CD4-positive, alpha-beta T cell treated with Interleukin-6 for 4 hours (primary cell): Measurements from ENCODE around the gene SCN7A.
"Not testable (repeated sequence)": the region's sequence is repeated elsewhere in the genome, so short reads cannot be mapped to it uniquely, and the experiment has no call there.

ENCODE experiments used
- DNase-seq: peaks from one replicate; pipeline ENCODE4 v3.0.0-alpha.2; 2020; ENCODE audit warnings: mixed read lengths

Gene SCN7A

DNA sequence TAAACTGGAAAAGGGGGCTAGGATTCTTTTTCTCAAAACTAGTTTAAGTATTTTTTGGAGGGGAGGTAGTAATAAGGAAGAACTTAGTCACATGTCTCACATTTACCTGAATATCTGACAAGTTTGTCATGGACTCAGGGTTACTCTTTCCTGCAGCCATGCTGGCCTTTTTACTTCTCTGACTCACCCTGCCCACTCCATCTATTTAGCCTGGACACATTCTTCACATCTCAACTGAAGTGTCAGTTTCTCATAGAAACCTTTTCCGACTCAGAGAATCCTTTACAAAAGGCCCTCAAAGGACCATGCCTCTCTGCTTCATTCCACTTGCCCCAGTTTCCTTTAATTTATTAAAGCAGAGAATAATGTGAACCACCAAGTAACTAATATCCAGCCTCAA is 42.6 kb downstream of the SCN7A start:
- DNase-seq: no peak

DNA sequence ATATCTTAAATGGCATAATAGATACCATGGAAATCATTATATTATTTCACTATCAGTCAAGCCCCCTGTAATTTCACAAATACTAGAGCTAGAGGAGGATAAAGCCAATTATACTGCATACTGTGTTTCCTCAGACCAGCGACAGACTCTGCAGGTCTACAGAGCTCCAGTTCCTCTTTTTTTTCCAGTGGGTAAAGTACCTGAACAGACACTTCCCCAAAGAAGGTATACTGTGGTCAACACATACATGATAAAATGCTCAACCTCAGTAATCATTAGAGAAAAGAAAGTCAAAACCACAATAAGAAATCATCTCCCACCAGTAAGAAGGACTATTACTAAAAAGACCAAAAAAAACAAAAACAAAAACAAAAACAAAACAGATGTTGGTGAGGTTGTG is 44.6 kb downstream of the SCN7A start:
- no peak for DNase-seq

DNA sequence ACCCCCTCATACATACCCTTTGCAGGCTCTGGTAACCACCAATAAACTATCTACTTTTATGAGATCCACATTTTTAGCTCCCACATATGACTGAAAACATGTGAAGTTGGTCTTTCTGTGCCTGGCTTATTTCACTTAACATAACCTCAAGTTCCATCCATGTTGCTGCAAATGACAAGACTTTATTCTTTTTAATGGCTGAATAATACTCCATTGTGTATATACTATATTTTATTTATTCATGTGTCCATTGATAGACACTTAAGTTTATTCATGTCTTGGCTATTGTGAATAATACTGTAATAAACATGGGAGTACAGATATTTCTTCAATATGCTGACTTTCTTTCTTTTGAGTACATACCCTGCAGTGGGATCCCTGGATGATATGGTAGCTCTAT is 45.9 kb downstream of the SCN7A start:
- DNase-seq: no peak

DNA sequence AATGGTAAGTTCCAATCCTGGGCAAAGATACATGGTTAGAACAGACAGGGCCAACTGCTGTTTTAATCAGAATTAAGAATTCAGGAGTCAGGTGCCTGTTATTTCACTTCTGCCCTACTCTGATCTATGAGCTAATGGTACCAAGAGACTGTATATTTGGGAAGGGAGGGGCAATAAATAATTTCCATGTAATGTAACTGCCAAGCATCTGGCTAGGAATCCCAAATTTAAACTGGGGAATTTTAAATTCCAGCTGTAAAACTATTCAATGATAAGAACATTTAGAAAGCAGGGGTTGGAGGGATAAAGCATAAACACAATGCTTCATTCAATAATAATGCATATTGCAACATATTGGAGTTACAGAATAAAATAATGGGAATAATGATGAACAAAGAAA is 49.7 kb downstream of the SCN7A start:
- no peak for DNase-seq

DNA sequence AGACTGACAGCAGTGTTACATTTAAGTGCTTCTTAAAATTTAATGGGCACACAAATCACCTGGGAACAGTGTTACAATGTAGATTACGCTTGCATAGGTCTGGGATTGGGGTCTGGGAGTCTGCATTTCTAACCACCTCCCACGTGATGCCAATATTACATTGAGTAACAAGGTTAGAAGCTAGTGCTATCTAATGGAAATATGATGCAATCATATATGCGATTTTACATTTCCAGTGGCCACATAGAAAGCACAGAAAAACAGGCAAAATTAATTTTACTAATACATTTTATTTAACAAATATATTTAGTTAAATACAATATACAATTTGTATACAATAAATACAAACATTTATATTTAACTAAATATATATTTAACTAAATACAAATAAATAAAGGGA is 53.7 kb downstream of the SCN7A start:
- no peak for DNase-seq

DNA sequence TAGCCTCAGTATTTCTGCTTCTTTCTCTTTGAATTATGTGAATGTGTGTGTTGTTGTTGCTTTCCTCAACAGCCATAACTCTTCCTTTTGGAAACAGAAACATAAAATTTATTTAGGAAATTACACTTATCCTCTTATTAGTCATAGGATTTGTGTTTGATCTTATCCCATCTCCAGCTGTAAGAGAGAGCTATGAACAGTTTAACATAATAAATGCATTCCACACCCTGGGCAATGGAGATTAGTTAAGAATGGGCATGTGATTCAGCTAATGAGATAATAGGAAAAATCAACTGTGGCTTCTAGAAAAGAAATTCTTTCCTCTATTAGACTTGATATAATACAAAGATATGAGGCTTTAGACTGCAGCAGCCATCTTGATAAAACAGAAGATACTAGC is 55.0 kb downstream of the SCN7A start:
- no peak for DNase-seq

DNA sequence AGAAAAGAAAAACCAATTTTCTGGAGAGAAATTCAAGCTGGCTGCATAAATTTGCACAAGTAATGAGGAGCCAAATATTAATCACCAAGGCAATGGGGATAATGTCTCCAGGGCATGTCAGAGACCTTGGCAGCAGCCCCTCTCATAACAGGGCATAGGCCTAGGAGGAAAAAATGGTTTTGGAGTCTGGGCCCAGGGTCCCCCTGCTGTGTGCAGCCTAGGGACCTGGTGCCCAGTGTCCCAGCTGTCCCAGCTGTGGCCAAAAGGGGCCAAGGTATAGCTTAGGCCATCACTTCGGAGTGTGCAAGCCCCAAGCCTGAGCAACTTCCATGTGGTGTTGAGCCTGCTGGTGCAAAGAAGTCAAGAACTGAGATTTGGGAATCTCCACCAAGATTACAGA is 57.1 kb downstream of the SCN7A start:
- DNase-seq: no peak

DNA sequence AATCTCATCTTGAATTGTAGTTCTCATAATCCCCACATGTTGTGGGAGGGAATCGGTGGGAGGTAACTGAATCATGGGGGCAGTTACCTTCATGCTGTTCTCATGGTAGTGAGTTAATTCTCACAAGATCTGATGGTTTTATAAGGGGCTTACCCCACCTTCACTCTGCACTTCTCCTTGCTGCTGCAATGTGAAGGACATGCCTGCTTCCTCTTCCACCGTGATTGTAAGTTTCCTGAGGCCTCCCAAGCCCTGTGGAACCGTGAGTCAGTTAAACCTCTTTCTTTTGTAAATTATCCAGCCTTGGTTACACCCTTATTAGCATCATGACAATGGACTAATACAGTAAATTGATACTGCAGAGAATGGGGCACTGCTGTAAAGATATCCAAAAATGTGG is 57.9 kb downstream of the SCN7A start:
- DNase-seq: no peak

DNA sequence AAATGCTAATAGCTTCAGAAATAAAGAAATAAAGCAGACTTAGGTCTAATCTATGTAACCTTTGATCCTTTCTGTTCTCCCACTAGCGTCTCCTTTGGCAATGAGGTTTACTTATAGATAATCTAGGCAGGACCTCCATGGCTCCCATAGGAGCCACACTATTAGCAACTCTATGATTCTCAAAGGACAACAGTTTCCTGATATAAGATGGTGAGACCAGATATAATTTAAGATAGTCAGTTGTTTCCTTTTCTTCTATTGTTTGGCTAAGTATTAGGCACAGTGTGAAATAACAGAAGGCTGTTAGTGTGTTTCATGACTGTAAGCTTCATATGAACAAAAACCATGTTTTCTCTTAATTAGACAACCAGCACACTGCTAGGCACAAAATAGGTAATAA is 59.6 kb downstream of the SCN7A start:
- no peak for DNase-seq

DNA sequence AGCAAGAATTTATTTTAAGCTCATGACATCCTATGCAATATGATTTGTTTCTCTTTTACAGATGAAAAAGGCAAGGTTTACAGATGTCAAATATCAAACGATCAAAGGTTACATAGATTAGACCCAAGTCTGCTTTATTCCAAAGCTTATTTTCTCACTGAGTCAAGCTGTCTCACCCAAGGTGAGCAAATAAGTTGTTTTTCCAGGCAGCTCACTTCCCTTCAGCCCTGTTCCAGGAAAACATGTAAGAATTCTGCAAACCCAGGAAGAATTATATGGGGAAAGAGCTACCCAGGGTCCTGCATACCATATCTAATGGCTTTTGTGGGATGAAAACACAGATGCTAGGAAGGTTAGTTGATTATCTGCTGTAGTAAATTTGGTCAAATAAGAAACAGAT is 60.6 kb downstream of the SCN7A start:
- no peak for DNase-seq

DNA sequence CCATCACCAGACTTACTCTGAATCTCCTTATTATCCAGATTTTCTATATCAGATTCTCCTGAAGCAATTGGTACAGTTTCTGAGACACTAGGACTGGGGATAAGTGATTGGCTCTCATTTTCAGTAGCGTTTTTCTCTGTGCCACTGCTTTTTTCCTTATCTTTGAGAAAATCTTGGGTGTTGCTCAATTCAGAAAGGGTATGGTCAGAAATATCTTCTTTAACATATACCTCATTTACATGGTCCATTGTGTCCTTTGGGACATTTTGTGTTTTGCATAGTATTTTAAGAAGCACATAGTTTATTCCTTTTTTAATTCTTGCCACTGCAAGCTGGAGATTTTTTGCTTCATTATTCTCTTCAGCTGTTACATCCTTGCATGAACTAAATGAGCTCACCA is 61.7 kb downstream of the SCN7A start:
- DNase-seq: no peak

DNA sequence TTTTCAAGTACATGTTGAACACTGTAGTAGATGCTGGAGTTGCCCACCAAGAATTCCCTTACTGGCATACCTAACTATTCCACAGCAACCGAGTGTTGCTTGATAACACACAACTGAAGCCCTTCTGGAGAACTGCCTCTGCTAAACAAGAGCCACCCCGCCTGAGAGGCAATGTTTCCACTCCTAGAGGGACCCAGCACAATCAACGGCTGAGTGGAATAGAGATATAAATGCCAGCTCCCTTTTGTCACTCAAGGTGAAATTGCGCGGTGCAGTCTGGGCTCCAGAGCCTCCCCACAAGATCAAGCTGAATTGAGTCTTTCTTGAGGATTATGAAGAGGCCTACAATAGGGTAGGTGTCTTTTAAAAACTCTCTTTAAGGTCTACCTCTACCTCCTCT is 69.2 kb downstream of the SCN7A start:
- no peak for DNase-seq

DNA sequence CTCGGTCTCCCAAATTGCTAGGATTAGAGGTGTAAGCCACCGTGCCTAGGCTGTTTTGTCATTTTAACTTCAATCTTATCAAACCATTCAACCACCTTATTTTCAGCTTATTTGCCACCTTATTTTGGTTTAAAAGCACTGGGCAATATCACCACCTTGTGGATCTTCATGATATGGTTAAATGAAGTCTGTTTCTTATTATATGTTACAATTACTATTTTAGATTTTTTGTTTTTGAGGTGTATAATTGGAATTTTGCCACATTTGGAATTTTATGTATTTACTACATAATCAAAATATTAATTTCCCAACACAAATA is 74.5 kb downstream of the SCN7A start:
- DNase-seq: no peak

DNA sequence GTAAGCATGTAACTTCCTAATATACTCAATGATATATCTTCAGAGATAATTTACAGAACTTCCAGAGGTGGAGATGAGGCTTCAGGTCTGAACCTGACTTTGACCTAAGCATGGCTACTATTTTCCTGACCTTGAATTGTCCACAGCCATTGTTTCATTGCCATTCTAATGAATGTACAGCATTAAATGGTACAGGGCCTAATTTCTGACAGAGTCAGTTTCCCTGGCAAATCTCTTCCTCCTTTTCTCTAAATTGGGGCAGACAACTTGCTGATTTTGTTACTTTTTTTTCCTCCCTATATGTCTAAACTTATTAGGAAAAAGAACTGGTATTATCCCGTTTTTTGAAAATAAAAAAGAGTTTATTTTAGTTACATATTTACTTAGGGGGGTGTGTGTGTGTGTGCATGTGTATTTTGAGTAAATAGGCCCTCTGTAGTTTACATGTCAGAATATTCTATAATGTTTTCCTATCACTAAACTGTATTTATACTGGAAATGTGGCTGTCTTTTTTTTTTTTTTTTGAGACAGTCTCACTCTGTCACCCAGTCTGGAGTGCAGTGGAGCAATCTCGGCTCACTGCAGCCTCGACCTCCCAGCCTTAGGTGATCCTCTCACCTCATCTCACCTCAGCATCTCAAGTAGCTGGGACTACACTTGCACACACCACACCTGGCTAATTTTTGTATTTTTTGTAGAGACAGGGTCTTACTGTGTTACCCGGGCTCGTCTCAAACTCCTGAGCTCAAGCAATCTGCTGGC is 75.0 kb downstream of the SCN7A start:
- no peak for DNase-seq

DNA sequence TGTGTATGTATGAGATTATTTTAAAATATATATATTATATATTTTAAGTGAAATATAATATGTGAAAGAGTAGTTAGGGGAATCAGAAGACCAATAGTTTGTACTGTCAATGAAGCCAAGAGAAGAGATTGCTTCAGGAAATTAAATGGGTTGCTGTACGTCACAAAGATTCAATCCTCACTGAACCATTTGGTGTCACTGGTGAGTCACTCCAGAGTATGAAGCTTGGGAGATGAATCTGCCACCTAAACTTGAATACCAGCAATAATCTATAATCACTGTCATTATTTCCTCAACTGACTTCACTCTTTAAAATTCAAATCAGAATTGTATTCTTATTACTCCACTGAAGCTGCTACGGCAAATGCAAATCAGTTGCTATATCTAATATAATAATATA is 76.4 kb downstream of the SCN7A start:
- DNase-seq: no peak

DNA sequence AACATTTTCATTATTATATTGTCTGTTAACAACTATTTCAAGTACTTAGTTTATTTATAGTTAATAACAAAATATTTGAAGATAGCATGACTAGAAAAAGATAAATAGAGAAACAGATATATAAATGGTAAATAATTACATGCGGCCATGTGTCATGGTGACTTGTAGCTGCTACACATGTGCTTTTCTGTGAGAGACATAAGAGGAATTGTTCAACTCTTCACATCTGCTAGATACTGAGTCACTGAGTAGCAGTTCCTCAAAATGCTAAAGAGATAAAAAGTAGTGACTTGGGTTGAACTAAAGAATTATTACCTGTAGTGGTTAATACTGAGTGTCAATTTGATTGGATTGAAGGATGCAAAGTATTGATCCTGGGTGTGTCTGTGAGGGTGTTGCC is 80.8 kb downstream of the SCN7A start:
- no peak for DNase-seq

DNA sequence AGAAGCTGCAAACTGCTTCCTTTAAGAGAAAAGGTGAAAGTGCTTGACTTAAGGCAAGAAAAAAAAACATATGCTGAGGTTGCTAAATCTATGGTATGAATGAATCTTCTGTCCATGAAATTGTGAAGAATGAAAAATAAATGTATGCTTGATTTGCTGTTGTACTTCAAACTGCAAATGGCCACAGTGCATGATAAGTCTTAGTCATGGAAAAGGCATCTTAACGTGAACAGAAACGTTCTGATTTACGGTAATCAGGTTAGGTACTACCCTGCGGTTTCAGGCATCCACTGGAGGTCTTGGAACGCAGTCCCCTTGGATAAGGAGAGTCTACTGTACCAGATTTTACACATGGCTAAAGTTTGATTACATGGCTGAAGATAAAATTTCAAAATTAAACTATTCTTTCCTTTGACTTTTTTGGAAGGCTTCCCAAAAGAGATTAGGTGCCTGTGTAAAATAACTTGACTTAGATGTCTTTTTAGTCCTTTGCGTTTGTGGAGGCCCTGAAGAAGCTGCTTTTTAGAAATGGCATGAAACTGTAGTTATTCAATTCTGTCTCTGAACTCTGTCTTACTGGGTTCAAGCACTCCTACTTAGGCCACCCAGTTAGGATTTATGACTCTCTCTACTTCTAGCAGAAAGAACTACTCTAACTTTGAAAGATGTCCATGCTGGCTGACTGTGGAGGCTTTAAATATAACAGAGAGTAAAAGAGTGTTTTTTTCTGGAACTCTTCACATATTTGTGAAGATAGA is 82.4 kb downstream of the SCN7A start:
- no peak for DNase-seq

DNA sequence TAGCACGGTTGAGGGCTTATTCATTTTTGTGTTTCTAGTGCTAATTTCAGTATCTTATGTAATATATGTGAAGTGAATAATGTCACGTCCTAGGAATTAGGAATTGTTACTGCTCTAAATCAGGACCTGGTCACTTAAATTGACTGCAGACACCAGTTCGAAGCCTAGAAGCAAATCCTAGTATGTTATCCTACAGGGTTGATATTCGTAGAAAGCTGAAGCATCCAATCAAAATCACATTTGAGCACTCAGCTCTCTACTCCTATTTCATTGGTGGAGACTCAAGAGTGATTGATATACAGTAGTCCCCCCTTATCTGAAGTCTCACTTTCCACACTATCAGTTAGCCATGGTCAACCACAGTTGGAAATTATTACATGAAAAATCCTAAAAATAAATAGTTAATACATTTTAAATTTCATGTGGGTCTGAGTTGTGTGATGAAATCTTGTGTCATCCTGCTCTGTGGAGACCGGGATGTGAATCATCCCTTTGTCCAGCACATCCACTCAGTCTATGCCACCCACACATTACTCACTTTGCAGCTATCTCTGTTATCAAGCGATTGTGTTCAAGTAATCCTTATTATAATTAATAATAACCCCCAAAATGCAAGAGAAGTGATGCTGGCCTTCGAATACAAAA is 83.1 kb downstream of the SCN7A start:
- no peak for DNase-seq

DNA sequence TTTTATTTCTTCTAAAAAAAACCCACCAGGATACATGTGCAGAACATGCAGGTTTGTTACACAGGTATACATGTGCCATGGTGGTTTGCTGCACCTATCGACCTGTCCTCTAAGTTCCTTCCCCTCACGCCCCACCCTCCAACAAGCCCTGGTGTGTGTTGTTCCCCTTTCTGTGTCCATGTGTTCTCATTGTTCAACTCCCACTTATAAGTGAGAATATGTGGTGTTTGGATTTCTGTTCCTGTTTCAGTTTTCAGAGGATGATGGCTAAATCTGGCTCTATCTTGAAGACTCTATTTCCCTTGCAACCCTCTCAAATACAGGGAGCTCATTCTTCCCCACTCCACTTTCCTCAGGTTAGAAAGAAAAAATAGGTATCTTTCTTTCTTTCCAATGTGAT is 86.3 kb downstream of the SCN7A start:
- DNase-seq: not testable (repeated sequence)

DNA sequence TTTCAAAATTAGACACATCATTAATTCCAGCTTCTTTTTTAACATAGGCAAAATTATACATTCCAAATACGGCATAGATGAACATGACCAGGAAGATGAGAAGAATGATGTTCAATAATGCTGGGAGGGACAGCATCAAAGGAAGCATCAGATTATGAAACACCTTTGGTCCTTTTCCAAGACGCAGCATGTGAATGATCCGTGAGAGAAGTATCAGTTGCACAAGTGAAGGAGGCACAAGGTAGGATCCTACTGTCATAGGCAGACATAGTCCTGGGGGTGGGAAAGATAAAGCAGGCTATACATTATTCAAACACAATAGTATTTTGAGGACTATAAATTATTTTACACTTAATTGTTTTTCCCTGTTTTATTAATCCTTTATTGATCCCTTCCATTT is 87.7 kb downstream of the SCN7A start:
- no peak for DNase-seq

DNA sequence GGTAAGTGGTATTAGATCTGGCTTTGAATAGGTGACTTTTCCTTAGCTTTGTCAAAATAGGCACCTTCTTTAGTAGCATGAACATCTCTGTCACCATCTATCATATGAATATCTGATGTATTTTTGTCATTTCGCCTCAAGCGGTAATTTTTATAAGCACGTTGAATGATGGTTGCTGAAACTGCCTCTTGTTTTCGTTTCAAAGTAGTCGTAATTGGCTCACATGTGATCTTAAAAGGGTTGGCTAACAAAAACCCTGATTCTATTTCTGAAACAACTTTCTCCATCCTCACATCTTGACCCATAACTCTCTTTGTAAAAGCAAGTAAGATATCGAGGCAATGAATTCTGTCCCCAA is 88.5 kb downstream of the SCN7A start:
- DNase-seq: no peak

DNA sequence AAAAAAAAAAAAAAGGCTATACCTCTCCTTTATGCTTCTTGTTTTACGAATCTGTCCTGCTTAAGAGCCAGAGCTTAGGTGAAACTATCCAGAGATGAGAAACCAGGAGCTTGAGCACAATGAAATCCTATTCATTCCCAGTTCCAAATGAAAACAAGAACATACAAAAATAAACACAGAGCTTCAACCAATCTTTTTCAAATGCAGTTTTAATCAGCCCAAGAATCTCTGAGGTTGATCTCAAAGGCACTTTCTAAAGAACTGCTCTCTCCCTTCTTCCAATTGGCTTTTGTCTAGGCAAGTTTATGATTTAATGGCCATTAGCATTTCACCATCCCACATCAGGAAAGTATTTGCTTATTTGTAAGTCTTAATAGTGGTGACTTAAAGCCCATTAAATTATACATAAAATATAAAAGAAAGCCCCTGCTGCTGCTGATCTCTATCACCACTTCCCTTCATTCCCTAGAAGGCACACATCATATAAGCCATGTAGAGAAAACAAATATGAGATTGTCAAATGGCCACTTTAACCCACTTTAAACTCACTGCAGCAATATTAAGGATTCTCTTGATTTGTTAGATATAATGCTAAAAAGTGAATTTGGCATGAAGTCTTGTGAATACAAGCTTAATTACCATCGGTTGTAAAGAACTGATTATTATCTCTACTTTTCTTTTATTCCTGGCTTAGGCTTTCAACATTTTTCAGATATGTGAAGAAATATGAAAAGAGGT is 89.0 kb downstream of the SCN7A start:
- DNase-seq: no peak

DNA sequence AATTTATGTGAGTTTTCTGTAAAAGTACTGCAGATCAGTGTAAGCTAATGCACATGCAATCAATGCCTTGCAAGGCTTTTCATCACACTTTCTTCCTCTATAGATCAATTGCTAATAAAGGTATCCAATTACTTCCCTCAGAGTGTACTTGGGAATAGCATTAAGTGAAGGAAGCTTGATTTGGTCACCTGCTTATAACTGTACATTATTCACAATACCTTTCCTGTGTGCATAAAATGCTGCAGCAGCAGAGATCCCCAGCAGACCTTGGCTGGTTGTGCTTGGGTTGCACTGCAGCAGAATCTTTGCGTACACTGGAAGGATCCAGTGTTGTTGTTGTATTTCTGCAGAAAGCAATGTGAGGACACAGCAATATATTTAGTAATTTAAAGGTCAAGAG is 99.8 kb downstream of the SCN7A start:
- no peak for DNase-seq

DNA sequence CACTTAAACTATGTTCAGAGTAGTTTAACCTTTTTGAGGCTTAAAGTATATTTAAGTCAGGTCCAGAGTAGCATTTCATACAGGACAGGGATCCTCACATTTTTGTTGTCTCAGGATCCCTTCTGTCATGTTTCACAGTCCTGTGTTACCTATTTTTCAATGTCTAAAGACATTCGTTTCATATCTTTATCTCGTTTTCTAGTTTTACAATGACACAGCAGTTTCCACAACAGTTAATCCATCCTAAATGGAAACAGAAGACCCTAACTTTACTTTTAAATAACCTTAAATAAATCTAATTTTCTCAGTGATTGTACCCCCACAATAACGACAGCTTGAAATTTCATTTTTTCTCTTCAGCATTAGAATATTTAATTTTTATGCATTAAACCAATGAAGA is 101.0 kb downstream of the SCN7A start:
- no peak for DNase-seq
